SK-N-SH (cell line): Measurements from ENCODE around the gene CALM1. TPM values are rescaled to one million over a fixed set of nuclear protein-coding genes. Genes with fewer than 3 reads are reported as not detected.
A peak's percentile ranks its signal among the peaks of the same experiment; 100 is the strongest.

Experiments
- CTCF ChIA-PET: fragments of 300-600, 350-600 bp; formaldehyde crosslinking; extraction: SDS; loops from one replicate; lab custom pipeline; 2021; lab: Yijun Ruan, JAX
- POLR2A ChIA-PET: fragments of 350-600 bp; sonication (Branson Sonifier 250); formaldehyde crosslinking; extraction: SDS; loops from one replicate; lab custom pipeline; 2020; ENCODE audit warnings: antibody characterized with exemption, inconsistent platforms; lab: Yijun Ruan, JAX
- DNase-seq: peaks from one replicate; pipeline ENCODE4 v3.0.0; 2012
- H2AFZ ChIP-seq: fragments of 200-600 bp; sonication (generic); 2 replicates; pipeline ENCODE4 v1.8.1; 2016; ENCODE audit warnings: antibody characterized with exemption, mild to moderate bottlenecking, low read depth
- H3F3A ChIP-seq: fragments of 200-600 bp; sonication (generic); replicated peaks from 2 replicates; pipeline ENCODE3; 2016; ENCODE audit warnings: antibody characterized with exemption, mild to moderate bottlenecking; ENCODE audit not compliant: insufficient read depth
- H3K27ac ChIP-seq, 2 experiments: fragments of 200-500 bp in 1 of 2; fragments of 200-600 bp in 1 of 2; sonication (Bioruptor generic) in 1 of 2; sonication (generic), shearing (Covaris generic) in 1 of 2; 2 replicates each; pipeline versions ENCODE4 v1.5.1 to v1.6.1; 2014 to 2016; ENCODE audit warnings: low read depth in 2 of 2, inconsistent platforms in 1 of 2, low read length in 1 of 2, mild to moderate bottlenecking in 1 of 2, mixed read lengths in 1 of 2
- H3K27me3 ChIP-seq: fragments of 200-600 bp; sonication (generic), shearing (Covaris generic); 2 replicates; pipeline ENCODE4 v1.6.1; 2016; ENCODE audit warnings: mixed run types; ENCODE audit not compliant: insufficient read depth
- H3K36me3 ChIP-seq, 2 experiments: fragments of 200-500 bp in 1 of 2; fragments of 200-600 bp in 1 of 2; sonication (Bioruptor generic) in 1 of 2; sonication (generic) in 1 of 2; replicated peaks in 1 of 2; 2 replicates each; pipeline versions ENCODE3 to v1.5.1; 2014 to 2016; ENCODE audit warnings: low read length in 1 of 2, mild to moderate bottlenecking in 1 of 2; ENCODE audit not compliant: insufficient read depth in 2 of 2, control insufficient read depth in 1 of 2
- H3K4me1 ChIP-seq, 2 experiments: fragments of 200-500 bp in 1 of 2; fragments of 200-600 bp in 1 of 2; sonication (Bioruptor generic) in 1 of 2; sonication (generic), shearing (Covaris generic) in 1 of 2; 2 replicates each; pipeline versions ENCODE4 v1.5.1 to v1.6.1; 2014 to 2016; ENCODE audit warnings: low read depth in 1 of 2, low read length in 1 of 2, mixed run types in 1 of 2; ENCODE audit not compliant: insufficient read depth in 2 of 2, control insufficient read depth in 1 of 2
- H3K4me2 ChIP-seq: fragments of 200-600 bp; sonication (generic), shearing (Covaris generic); 2 replicates; pipeline ENCODE4 v1.6.1; 2017; ENCODE audit warnings: mixed run types
- H3K4me3 ChIP-seq, 2 experiments: fragments of 200-500 bp in 1 of 2; fragments of 200-600 bp in 1 of 2; sonication (Bioruptor generic) in 1 of 2; sonication (generic), shearing (Covaris generic) in 1 of 2; 2 replicates each; pipeline versions ENCODE4 v1.5.1 to v1.8.1; 2014 to 2016; ENCODE audit warnings: low read depth in 2 of 2, inconsistent platforms in 1 of 2, low read length in 1 of 2, mild to moderate bottlenecking in 1 of 2, mixed read lengths in 1 of 2, moderate library complexity in 1 of 2
- H3K79me2 ChIP-seq: fragments of 200-600 bp; sonication (generic); 2 replicates; pipeline ENCODE4 v1.8.1; 2017; ENCODE audit warnings: mild to moderate bottlenecking; ENCODE audit not compliant: insufficient read depth
- H3K9ac ChIP-seq: fragments of 200-600 bp; sonication (generic); 2 replicates; pipeline ENCODE4 v1.6.1; 2017; ENCODE audit warnings: mixed run types
- H3K9me2 ChIP-seq: fragments of 200-600 bp; sonication (generic); 2 replicates; pipeline ENCODE4 v1.6.1; 2017; ENCODE audit warnings: mixed run types
- H3K9me3 ChIP-seq: fragments of 200-600 bp; sonication (generic); 2 replicates; pipeline ENCODE4 v1.6.1; 2017; ENCODE audit warnings: mixed run types, mild to moderate bottlenecking, moderate library complexity
- H4K20me1 ChIP-seq: fragments of 200-600 bp; sonication (generic); 2 replicates; pipeline ENCODE4 v1.6.1; 2017; ENCODE audit warnings: mild to moderate bottlenecking, mixed run types; ENCODE audit not compliant: insufficient read depth
- CHD2 ChIP-seq: fragments of 150-350 bp; IDR thresholded peaks from 2 replicates; pipeline ENCODE4 v1.6.1; 2018; ENCODE audit warnings: low read length; ENCODE audit not compliant: partially characterized antibody
- ELF1 ChIP-seq: IDR thresholded peaks from 2 replicates; pipeline ENCODE4 v1.4.0; 2012
- FOSL2 ChIP-seq: IDR thresholded peaks from 2 replicates; pipeline ENCODE4 v1.4.0; 2012; ENCODE audit warnings: low read depth, mild to moderate bottlenecking, moderate library complexity, borderline replicate concordance
- FOXM1 ChIP-seq: IDR thresholded peaks from 2 replicates; pipeline ENCODE4 v1.4.0; 2012; ENCODE audit warnings: low read depth, mild to moderate bottlenecking
- GABPA ChIP-seq: IDR thresholded peaks from 2 replicates; pipeline ENCODE4 v1.4.0; 2012; ENCODE audit warnings: low read depth, mild to moderate bottlenecking
- GATA2 ChIP-seq: sonication (generic); formaldehyde crosslinking; IDR thresholded peaks from 2 replicates; pipeline ENCODE4 v1.5.0; 2020; ENCODE audit warnings: mild to moderate bottlenecking, missing genetic modification reagents
- MXI1 ChIP-seq: IDR thresholded peaks from 2 replicates; pipeline ENCODE4 v1.6.1; 2012; ENCODE audit warnings: mild to moderate bottlenecking, low read depth, low read length, improper control_type of control experiment
- NRF1 ChIP-seq: IDR thresholded peaks from 2 replicates; pipeline ENCODE4 v1.6.1; 2012; ENCODE audit warnings: low read depth, mild to moderate bottlenecking, low read length
- RAD21 ChIP-seq: IDR thresholded peaks from 2 replicates; pipeline ENCODE4 v1.6.1; 2012; ENCODE audit warnings: mild to moderate bottlenecking, low read length
- RFX5 ChIP-seq: IDR thresholded peaks from 2 replicates; pipeline ENCODE4 v1.6.1; 2012; ENCODE audit warnings: mild to moderate bottlenecking, improper control_type of control experiment, low read length
- RXRA ChIP-seq: IDR thresholded peaks from 2 replicates; pipeline ENCODE4 v1.4.0; 2012; ENCODE audit warnings: low read depth, mild to moderate bottlenecking, borderline replicate concordance
- SIN3A ChIP-seq: IDR thresholded peaks from 2 replicates; pipeline ENCODE4 v1.6.1; 2012; ENCODE audit warnings: low read depth, mild to moderate bottlenecking, low read length, moderate library complexity, borderline replicate concordance
- SMC3 ChIP-seq: IDR thresholded peaks from 2 replicates; pipeline ENCODE4 v1.6.1; 2012; ENCODE audit warnings: low read depth, low read length, improper control_type of control experiment
- TCF12 ChIP-seq: IDR thresholded peaks from 2 replicates; pipeline ENCODE4 v1.4.0; 2012
- YY1 ChIP-seq: IDR thresholded peaks from 2 replicates; pipeline ENCODE4 v1.4.0; 2012; ENCODE audit warnings: low read depth, mild to moderate bottlenecking
- WGBS: methylation state at CpG from one replicate; pipeline ENCODE4 v1.1.6; 2017; ENCODE audit warnings: low lambda C conversion rate; 5-methylcytosine and 5-hydroxymethylcytosine counted together
- polyA plus RNA-seq, 3 experiments: library from polyadenylated mRNA; depleted of rRNA; stranded (reverse); fragments of >200 nt; gene quantifications; 2 replicates each; pipeline ENCODE4 v1.2.3, GENCODE V29; 2012
- TF ChIP-seq, protein P1 (sequence below): fragments of 150-350 bp; IDR thresholded peaks from 2 replicates; pipeline ENCODE4 v1.6.1; 2016; ENCODE audit warnings: mild to moderate bottlenecking, low read depth, low read length
- TF ChIP-seq, protein P2 (sequence below): IDR thresholded peaks from 2 replicates; pipeline ENCODE4 v1.4.0; 2012; ENCODE audit warnings: low read depth, borderline replicate concordance

Gene CALM1
- polyA plus RNA-seq, 1 of the 3 experiments (the other 2 are of a cell fraction) = 299 TPM

DNA sequence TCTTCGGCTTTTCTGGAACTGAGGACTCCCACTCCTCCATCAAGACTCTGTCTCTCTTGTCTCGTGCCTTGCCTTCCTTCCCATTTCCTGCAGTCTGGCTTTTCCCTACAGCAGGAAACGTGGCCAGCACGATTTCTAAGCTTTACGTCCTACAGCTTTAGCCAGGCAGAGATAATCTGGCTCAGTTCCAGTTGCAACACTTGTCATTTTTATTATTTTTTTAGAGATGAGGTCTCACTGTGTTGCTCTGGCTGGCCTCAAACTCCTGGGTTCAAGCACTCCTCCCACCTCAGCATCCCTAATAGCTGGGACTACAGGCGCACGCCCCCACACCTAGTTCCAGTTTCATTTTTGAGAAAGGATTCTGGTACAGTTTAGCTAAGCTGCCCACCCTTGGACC, 19.9 kb downstream of the CALM1 start:
- Histone ChIP-seq H3K27ac (no peak overlapping the region), H2AFZ (no peak overlapping the region), H3K4me3 (no peak overlapping the region), H3K4me2 (no peak overlapping the region), H3K9me2 (no peaks in the 10 kb centered on the region), H3K36me3 (no peaks in the 10 kb centered on the region), H3F3A (peaks cover 15% of the 10 kb centered on the region)
- TF ChIP-seq, protein P1, sequence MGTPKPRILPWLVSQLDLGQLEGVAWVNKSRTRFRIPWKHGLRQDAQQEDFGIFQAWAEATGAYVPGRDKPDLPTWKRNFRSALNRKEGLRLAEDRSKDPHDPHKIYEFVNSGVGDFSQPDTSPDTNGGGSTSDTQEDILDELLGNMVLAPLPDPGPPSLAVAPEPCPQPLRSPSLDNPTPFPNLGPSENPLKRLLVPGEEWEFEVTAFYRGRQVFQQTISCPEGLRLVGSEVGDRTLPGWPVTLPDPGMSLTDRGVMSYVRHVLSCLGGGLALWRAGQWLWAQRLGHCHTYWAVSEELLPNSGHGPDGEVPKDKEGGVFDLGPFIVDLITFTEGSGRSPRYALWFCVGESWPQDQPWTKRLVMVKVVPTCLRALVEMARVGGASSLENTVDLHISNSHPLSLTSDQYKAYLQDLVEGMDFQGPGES = no peak
- TF ChIP-seq SIN3A = no peak
- TF ChIP-seq FOXM1 = no peak
- TF ChIP-seq GATA2 (CRISPR knock-in tag) = no peak
- no peak for TF ChIP-seq TCF12
- no peak for TF ChIP-seq ELF1
- TF ChIP-seq, all 33 proteins: peak for 0
- Histone ChIP-seq H3K4me1 (peaks cover 10 to 11% of the 10 kb centered on the region in 2 experiments; a peak in 3 of 4 replicates), H3K9me3 (no peaks in the 10 kb centered on the region), H3K79me2 (no peaks in the 10 kb centered on the region), H3K27me3 (no peaks in the 10 kb centered on the region), H4K20me1 (no peaks in the 10 kb centered on the region), H3K9ac (no peak overlapping the region)
- DNase-seq = no peak
- ChIA-PET POLR2A (no interaction called here), CTCF (interaction anchor here (0.6 to 5.2 kb wide), 4 partner anchors 9 to 375 kb away, joined by 3 to 27 read pairs (median 4); no protein-coding TSS in a partner anchor)
- 65% methylated on average over 7 of the region's 7 CpGs for WGBS

DNA sequence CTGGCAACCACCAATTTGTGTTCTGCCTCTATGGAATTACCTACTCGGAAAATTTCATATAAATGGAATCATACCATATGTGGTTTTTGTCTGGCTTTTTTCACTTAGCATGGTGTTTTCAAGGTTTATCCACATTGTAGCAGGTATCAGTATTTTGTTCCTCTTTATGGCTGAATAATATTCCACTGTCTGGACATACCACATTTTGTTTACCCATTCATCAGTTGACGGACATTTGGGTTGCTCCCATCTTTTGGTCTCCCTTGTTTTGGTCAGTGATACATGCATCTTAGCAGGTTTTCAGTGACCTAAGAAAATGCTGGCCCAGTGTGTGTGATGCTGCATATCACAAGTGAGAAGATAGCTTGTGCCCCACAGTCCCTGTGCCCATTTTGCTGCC, 21.2 kb downstream of the CALM1 start:
- no peaks in the 10 kb centered on the region for H3K36me3 ChIP-seq
- WGBS = 94% methylated on average over 2 of the region's 2 CpGs
- TF ChIP-seq RAD21 (no peak), NRF1 (no peak), CHD2 (no peak), FOXM1 (no peak), RXRA (no peak), SMC3 (no peak)
- TF ChIP-seq, all 33 proteins: peak for 0

DNA sequence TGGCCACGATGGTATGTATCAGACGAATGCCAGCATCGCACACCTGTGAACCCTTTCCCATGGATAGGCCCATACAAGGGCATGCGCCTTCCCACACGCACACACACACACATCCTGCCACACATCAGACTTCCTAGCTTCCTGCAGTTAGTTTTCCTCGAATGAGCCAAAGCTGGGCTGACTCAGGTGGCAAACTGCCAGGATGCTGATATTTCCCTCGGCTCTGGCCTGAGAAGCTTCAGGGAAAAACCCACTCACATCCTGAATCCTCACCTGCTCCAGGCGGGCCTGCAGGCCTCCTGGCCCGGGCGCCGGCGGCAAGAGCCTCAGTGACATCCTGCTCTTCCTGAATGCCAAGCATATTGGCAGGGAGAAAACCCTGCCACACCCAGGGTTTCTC, 22.4 kb downstream of the CALM1 start:
- Histone ChIP-seq H3K27ac (peak overlapping the region in 1 of 2 experiments; percentile 74; a peak in 3 of 4 replicates), H4K20me1 (no peaks in the 10 kb centered on the region)
- DNase-seq = no peak
- no peak for TF ChIP-seq MXI1
- TF ChIP-seq RFX5 = no peak
- no peak for TF ChIP-seq YY1
- TF ChIP-seq SMC3 = no peak
- peak; percentile 74; the same call in 1 of the 2 replicates for TF ChIP-seq FOSL2
- peak; percentile 47; the same call in 1 of the 2 replicates for TF ChIP-seq GABPA
- TF ChIP-seq, protein P2, sequence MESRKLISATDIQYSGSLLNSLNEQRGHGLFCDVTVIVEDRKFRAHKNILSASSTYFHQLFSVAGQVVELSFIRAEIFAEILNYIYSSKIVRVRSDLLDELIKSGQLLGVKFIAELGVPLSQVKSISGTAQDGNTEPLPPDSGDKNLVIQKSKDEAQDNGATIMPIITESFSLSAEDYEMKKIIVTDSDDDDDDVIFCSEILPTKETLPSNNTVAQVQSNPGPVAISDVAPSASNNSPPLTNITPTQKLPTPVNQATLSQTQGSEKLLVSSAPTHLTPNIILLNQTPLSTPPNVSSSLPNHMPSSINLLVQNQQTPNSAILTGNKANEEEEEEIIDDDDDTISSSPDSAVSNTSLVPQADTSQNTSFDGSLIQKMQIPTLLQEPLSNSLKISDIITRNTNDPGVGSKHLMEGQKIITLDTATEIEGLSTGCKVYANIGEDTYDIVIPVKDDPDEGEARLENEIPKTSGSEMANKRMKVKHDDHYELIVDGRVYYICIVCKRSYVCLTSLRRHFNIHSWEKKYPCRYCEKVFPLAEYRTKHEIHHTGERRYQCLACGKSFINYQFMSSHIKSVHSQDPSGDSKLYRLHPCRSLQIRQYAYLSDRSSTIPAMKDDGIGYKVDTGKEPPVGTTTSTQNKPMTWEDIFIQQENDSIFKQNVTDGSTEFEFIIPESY = no peak
- TF ChIP-seq, protein P1 = no peak
- no peak for TF ChIP-seq FOXM1

More for the DNA sequence above, 21.2 kb downstream of the CALM1 start:
- Histone ChIP-seq H3K27me3 (no peaks in the 10 kb centered on the region), H2AFZ (no peak overlapping the region), H3F3A (peaks cover 12% of the 10 kb centered on the region), H3K79me2 (no peaks in the 10 kb centered on the region), H3K4me3 (no peak overlapping the region), H3K9ac (no peak overlapping the region), H3K4me1 (peaks cover 10 to 11% of the 10 kb centered on the region in 2 experiments; a peak in 3 of 4 replicates), H4K20me1 (no peaks in the 10 kb centered on the region), H3K9me3 (no peaks in the 10 kb centered on the region), H3K4me2 (no peak overlapping the region), H3K27ac (no peak overlapping the region), H3K9me2 (no peaks in the 10 kb centered on the region)
- POLR2A ChIA-PET = interaction anchor here (0.8 to 1.2 kb wide), 2 partner anchors 9 to 25 kb away, joined by 3 read pairs; no protein-coding TSS in a partner anchor
- DNase-seq = no peak
- CTCF ChIA-PET = interaction anchor here (1.1 to 5.2 kb wide), 3 partner anchors 18 to 342 kb away, joined by 3 to 27 read pairs (median 4); no protein-coding TSS in a partner anchor

More for the DNA sequence above, 22.4 kb downstream of the CALM1 start:
- WGBS = 18% methylated on average over 7 of the region's 12 CpGs
- Histone ChIP-seq H3F3A (peaks cover 8% of the 10 kb centered on the region), H3K4me1 (peaks cover 10 to 11% of the 10 kb centered on the region in 2 experiments; a peak in 3 of 4 replicates), H3K4me2 (peak overlapping the region; percentile 63; the same call in 1 of the 2 replicates), H3K36me3 (no peaks in the 10 kb centered on the region), H3K9ac (no peak overlapping the region), H3K9me2 (no peaks in the 10 kb centered on the region), H3K79me2 (no peaks in the 10 kb centered on the region), H3K4me3 (no peak overlapping the region), H3K27me3 (no peaks in the 10 kb centered on the region), H2AFZ (peak overlapping the region; percentile 26; the same call in 1 of the 2 replicates), H3K9me3 (no peaks in the 10 kb centered on the region)
- CTCF ChIA-PET = interaction anchor here (1.1 to 5.2 kb wide), 4 partner anchors 18 to 341 kb away, joined by 3 to 27 read pairs (median 4); no protein-coding TSS in a partner anchor
- POLR2A ChIA-PET = interaction anchor here (0.8 to 1.2 kb wide), 2 partner anchors 10 to 24 kb away, joined by 3 read pairs; no protein-coding TSS in a partner anchor
